GM19452 (cell line): ENCODE data around the gene NOTCH4.

Experiments used
- ATAC-seq: cut with Tn5 transposase; IDR thresholded peaks from one replicate; pipeline ENCODE4 v1.9.1; 2021; ENCODE audit not compliant: unreplicated experiment

NOTCH4 gene

GRCh38 chr6:32167761-32168262, 56.1 kb downstream of the NOTCH4 start:
- ATAC-seq: no peak

DNA sequence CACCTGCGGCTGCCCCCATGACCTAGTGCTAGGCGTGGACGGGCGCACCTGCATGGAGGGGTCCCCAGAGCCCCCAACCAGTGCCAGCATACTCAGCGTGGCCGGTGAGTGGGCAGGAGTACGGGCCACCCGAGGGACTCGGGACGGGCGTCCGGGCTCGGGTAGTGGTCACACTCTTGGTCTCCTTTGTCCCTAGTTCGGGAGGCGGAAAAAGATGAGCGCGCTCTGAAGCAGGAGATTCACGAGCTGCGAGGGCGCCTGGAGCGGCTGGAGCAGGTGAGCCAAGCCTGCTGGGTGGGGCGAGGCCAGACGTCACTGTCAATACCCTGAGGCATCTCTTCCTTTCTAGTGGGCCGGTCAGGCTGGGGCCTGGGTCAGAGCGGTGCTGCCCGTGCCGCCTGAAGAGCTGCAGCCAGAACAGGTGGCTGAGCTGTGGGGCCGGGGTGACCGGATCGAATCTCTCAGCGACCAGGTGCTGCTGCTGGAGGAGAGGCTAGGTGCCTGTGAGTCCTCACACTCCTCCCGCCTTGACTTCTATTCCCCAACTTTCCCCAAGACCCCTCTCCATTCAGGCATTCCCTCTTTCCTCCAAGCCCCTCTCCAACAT, 56.6 kb downstream of the NOTCH4 start:
- no peak for ATAC-seq

- ATAC-seq: no peak
These were observed 57.3 kb downstream of the NOTCH4 start for GRCh38 chr6:32166411-32167061.

DNA sequence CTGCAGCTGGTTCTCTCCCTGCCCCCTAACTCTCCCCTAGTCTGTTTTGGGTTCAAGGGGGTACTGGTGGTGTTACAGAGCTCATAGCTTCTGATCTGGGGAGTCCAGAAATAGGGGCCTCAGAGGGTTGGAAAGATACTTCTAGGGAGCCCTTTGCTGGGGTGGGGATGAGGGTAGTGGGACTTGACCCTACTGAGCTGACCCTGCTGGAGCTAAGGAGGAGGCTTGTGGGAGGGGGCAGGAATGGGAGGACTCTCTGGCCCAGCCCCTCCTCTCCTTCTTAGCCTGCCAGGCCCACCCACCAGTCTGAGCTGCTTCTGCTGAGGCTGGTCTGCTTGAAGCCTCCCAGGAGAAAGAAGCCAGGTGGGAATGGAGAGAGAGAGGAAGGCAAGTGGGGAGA, 59.6 kb downstream of the NOTCH4 start, which contains the start of gene EGFL8:
Gene EGFL8, plus strand, starts transcription at position 301 of the 400 bp plus-strand sequence. CDS start 1,571 bp downstream, outside the sequence.
- no peak for ATAC-seq

GRCh38 chr6:32163559-32164258, 60.2 kb downstream of the NOTCH4 start:
- ATAC-seq: no peak

- no peak for ATAC-seq
These were observed 65.8 kb downstream of the NOTCH4 start for GRCh38 chr6:32158052-32158451.

DNA sequence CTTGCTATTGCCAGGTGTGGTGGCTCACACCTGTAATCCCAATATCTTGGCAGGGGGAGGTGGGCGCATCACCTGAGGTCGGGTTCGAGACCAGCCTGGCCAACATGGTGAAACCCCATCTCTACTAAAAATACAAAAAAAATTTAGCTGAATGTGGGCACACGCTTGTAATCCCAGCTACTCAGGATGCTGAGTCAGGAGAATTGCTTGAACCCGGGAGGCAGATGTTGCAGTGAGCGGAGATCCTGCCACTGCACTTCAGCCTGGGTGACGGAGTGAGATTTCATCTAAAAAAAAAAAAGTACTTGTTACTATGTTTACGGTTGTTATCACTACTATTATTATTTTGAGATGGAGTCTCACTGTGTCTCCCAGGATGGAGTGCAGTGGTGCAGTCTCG, 67.0 kb downstream of the NOTCH4 start:
- ATAC-seq: no peak

GRCh38 chr6:32154514-32155161, 69.2 kb downstream of the NOTCH4 start:
- no peak for ATAC-seq

DNA sequence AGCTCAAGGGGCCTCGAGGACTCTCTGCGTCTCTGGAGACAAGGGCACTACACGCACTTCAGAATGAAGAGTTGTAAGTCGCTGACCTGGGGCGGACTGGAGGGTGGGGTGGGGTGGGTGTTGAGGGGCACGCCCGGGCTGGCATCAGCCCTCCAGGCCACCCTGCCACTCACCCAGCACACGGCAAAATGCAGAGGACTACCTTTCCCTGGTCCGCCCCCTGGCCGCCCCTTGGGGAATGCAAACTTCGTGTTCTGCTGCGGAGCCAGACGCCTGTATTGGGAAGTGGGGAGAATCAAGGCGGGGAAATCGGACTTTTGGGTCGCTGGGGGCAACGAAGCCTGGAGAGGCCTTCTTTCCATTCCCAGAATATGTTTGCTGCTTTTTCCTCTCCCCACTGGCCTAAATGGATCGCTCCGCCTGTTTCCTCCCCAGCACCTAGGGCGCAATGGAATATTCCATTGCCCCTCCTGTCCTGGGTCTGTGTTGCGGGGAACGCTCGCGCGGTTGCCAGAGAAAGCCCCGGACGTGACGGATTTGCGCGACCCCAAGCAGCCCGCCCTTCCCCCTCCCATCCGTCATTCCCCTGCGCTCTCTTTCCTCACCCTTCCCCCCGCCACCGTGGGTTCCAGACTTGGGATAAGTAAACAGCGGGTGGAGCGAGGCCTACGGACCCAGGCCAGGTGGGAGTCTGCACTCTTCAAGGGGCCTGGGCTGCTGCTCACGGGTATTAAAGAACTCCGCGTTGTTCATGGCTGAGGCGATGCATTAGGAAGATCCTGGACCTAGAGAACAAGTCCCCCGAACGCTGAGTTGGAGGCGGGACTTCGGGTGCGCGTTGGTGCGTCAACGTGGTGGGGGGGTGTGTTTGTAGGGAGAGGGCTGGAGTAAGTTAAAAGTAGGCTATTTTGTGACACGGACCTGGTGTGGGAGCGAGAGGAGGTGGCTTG, 70.0 kb downstream of the NOTCH4 start, which contains the start of gene PPT2:
Gene PPT2, plus strand, starts transcription at position 578 of the 950 bp plus-strand sequence. CDS start 454 bp downstream, outside the sequence.
- ATAC-seq: no peak

GRCh38 chr6:32152769-32153563, 70.9 kb downstream of the NOTCH4 start:
- ATAC-seq: no peak

DNA sequence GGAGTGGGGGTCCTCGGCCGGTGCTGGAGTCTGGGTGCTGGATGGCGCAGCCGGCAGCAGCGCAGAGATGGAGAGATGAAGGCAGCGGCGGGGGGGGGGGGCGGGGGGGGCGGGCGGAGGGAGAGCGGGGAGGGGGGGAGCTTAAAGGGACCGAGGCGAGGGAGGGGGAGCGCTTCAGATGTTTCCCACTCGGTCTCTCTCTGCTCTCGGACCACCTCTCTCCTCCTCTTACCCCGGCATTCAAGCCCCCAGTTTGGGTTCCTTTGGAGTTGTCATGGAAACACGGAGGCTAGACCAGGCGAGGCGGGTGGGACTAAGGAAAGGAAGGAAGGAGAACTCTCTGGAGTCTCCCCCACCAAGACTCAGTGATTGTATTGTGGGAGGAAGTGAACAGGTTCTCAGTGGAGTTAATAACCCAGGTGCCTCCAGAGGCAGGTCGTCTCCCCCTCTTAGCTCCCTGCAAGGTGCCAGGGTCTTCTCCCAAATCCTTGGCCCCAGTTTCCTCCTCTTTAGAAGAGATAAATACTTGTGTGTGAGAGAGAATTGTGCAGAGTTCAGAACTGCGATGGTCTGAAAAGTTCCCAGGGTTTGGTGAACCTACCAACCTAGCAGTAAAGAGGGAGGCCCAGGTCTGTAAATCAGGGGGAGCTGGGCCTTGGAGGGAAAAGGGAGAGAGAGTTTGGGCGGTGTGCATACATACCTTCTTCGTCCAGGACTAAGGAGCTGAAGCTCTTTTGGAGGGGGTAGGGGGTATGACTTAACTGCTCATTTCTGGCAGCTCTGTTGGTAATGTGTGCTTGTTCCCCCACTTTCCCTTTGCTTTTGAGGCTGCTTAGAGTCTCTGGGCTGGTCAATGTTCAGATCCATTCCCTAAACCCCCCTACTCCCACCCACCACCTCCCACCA, 71.8 kb downstream of the NOTCH4 start, which contains the start of gene PRRT1:
Gene PRRT1, minus strand, starts transcription at position 77 of the 906 bp plus-strand sequence. CDS start 112 bp downstream, outside the sequence.
- ATAC-seq: no peak

DNA sequence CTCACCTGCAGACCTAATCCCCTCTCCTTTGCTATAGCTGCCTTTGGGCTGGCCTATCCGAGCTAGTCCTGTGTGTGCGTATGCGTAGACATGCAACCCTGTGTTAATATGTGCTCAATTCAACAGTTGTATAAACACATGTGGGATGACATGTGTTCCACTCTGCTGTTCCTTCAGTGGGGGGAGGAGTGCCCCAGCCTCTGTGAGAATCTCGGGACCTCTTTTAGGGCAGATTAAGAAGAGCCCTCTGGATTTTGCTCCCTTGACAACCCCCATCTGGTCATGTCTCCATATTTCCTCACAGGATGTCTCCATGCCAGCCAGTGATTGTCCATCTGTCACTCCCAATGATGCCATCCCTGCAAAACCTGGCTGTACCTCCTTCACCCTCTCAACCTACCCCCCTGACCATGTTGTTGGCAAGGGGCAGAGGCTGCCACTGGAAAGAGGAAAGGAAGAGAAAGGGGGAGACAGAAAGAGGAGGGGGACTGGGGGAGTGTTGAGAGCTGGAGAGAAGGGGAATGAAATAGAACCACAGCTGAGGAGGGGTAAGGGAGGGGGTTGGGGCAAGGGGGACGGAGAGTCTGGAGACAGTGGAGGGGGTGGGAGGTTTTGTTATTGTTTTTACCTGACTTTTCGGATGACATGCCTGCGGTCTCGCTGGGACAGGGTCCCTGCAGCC, 72.5 kb downstream of the NOTCH4 start:
- ATAC-seq: no peak

- no peak for ATAC-seq
These were observed 73.7 kb downstream of the NOTCH4 start for GRCh38 chr6:32149932-32150870.

DNA sequence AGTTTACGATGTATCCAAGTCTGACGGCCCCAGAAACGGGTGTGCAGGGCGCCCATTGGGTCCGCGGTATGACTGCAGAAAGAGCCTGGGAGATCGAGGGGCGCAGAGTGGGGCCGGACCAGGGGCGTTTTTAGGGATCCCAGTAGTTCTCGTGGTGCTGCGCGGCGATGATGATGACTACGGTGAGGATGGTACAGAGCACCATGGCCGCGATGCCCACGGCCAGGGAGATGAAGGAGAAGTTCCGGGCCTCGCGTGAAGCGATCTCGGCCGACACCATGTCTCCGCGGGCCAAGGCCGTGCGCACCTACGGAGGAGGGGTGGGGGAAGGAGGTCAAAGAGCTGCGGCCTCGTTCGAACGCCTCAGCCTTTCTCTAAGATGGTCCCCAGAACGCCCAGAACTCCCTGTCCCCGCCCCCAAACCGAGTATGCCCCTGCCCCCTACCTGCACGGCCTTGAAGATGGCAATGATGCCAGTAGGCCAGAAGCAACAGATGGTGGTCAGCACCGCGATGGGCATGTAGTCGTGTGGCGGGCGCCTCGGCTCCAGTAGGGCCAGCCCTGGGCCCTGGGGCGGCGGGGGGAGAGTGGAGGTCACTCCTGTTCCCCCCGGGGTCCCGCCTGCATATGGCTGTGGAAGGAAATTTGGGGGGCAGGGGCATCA, 74.6 kb downstream of the NOTCH4 start:
- ATAC-seq: no peak

- no peak for ATAC-seq
These were observed 75.4 kb downstream of the NOTCH4 start for GRCh38 chr6:32148289-32149091.
